HepG2 (cell line): ENCODE measurements around the gene HDAC4. TPM values are rescaled to one million over a fixed set of nuclear protein-coding genes. Genes with fewer than 3 reads are reported as not detected.

ENCODE experiments used
- HDAC1 ChIP-seq: sonication (generic); formaldehyde crosslinking; IDR thresholded peaks from 2 replicates; pipeline ENCODE4 v1.5.1; 2020; ENCODE audit warnings: mild to moderate bottlenecking, missing genetic modification reagents
- MEIS2 ChIP-seq: sonication (generic); formaldehyde crosslinking; IDR thresholded peaks from 2 replicates; pipeline ENCODE4 v1.9.0; 2021; ENCODE audit warnings: mild to moderate bottlenecking, missing genetic modification reagents
- RARA ChIP-seq: IDR thresholded peaks from 2 replicates; pipeline ENCODE4 v1.6.1; 2016; ENCODE audit warnings: missing genetic modification reagents, missing compliant biosample characterization
- SIX4 ChIP-seq: sonication (generic); formaldehyde crosslinking; IDR thresholded peaks from 2 replicates; pipeline ENCODE4 v1.4.0; 2020; ENCODE audit warnings: missing genetic modification reagents
- TEAD3 ChIP-seq: optimal IDR thresholded peaks from 2 replicates; pipeline ENCODE3; 2016; ENCODE audit warnings: borderline replicate concordance
- ZNF292 ChIP-seq: sonication (generic); formaldehyde crosslinking; IDR thresholded peaks from 2 replicates; pipeline ENCODE4 v1.8.1; 2022; ENCODE audit warnings: mild to moderate bottlenecking, low read depth, missing genetic modification reagents, borderline replicate concordance
- ZNF609 ChIP-seq: sonication (generic); formaldehyde crosslinking; IDR thresholded peaks from 2 replicates; pipeline ENCODE4 v1.4.0; 2020; ENCODE audit warnings: mild to moderate bottlenecking, missing genetic modification reagents, borderline replicate concordance
- ZNF772 ChIP-seq: sonication (generic); formaldehyde crosslinking; IDR thresholded peaks from 2 replicates; pipeline ENCODE4 v1.5.0; 2020; ENCODE audit warnings: mild to moderate bottlenecking, missing genetic modification reagents
- polyA plus RNA-seq, 8 experiments: library from polyadenylated mRNA; depleted of rRNA in 3 of 8; stranded (reverse) in 7 of 8; unstranded in 1 of 8; fragments of >200 nt; fragmentation: Illumina TruSeq in 4 of 8; extraction: Trizol in 4 of 8; gene quantifications; 2 replicates each; pipeline versions ENCODE4 v1.2.1 to v1.2.3, GENCODE V29; 2011 to 2016; ENCODE audit warnings: low read depth in 4 of 8, missing spikeins in 1 of 8, mixed read lengths in 1 of 8; ENCODE audit not compliant: insufficient read depth in 1 of 8
- total RNA-seq, 5 experiments: library from RNA; depleted of rRNA; stranded (reverse); fragments of >200 nt; fragmentation: Illumina TruSeq; extraction: Trizol; gene quantifications; 2 replicates each; pipeline ENCODE4 v1.2.3, GENCODE V29; 2016; ENCODE audit warnings: low read depth in 1 of 5
- TF ChIP-seq, protein P1 (sequence below): sonication (generic); formaldehyde crosslinking; IDR thresholded peaks from 2 replicates; pipeline ENCODE4 v1.8.1; 2023; ENCODE audit warnings: missing genetic modification reagents, mild to moderate bottlenecking, borderline replicate concordance
- TF ChIP-seq, protein P2 (sequence below): sonication (generic); formaldehyde crosslinking; IDR thresholded peaks from 2 replicates; pipeline ENCODE4 v1.5.0; 2020; ENCODE audit warnings: mild to moderate bottlenecking, missing genetic modification reagents, borderline replicate concordance
- TF ChIP-seq, protein P3 (sequence below): sonication (generic); formaldehyde crosslinking; conservative IDR thresholded peaks from 2 replicates; pipeline ENCODE4 v1.4.0; 2020; ENCODE audit warnings: mild to moderate bottlenecking, missing genetic modification reagents, moderate library complexity

The HDAC4 gene
- total and polyA plus RNA-seq, 2 of the 13 experiments (the other 11 are each of a cell fraction or from before 2014, with no cell fraction given): 10.1 to 11.5 TPM

DNA sequence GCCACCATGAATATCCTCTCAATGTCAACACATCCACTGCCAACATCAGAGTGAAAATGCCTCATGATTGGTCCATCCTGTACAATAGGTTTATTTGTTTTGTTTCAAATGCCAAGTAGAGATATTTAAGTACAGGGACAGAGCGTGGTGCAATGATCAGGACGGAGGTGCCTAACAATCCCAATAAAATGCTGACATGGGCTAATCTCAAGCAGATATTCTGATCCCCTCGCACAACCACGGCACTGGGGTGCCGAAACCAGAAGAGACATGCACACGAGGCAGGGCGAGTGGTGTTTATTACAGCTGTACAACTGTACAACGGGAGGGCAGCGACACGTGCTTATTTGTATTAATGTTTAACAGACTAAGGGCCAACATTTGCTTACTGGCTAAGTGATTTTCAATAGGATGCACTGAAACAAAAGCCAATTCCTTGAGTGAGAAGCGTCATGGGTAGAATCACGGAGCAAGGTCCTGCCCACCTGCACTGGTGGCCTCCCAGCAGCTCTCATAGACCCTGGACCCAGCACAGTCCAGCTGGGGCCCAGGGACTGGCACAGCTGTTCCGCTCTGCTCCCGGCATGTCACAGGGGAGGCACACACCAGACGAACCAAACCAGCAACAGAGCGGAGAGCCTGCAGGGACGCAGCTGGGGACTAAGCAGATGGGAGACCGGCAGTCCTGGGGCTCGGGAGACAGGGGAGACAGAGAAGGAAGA, 101.4 kb downstream of the HDAC4 start (continued):
- TF ChIP-seq SIX4 (CRISPR knock-in tag): 0 out of 2 replicates have a peak, but pooled peaks have one; percentile 15
- TF ChIP-seq ZNF772 (CRISPR knock-in tag): peak; percentile 80
- TF ChIP-seq HDAC1: peak; percentile 83; the same call in 1 of the 2 replicates
- TF ChIP-seq ZNF292 (CRISPR knock-in tag): peak; percentile 96
- TF ChIP-seq TEAD3 (CRISPR knock-in tag): peak; percentile 48
- TF ChIP-seq RARA (CRISPR knock-in tag): peak; percentile 60
- TF ChIP-seq, protein P1, sequence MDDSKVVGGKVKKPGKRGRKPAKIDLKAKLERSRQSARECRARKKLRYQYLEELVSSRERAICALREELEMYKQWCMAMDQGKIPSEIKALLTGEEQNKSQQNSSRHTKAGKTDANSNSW (CRISPR knock-in tag): no peak
- TF ChIP-seq, protein P2, sequence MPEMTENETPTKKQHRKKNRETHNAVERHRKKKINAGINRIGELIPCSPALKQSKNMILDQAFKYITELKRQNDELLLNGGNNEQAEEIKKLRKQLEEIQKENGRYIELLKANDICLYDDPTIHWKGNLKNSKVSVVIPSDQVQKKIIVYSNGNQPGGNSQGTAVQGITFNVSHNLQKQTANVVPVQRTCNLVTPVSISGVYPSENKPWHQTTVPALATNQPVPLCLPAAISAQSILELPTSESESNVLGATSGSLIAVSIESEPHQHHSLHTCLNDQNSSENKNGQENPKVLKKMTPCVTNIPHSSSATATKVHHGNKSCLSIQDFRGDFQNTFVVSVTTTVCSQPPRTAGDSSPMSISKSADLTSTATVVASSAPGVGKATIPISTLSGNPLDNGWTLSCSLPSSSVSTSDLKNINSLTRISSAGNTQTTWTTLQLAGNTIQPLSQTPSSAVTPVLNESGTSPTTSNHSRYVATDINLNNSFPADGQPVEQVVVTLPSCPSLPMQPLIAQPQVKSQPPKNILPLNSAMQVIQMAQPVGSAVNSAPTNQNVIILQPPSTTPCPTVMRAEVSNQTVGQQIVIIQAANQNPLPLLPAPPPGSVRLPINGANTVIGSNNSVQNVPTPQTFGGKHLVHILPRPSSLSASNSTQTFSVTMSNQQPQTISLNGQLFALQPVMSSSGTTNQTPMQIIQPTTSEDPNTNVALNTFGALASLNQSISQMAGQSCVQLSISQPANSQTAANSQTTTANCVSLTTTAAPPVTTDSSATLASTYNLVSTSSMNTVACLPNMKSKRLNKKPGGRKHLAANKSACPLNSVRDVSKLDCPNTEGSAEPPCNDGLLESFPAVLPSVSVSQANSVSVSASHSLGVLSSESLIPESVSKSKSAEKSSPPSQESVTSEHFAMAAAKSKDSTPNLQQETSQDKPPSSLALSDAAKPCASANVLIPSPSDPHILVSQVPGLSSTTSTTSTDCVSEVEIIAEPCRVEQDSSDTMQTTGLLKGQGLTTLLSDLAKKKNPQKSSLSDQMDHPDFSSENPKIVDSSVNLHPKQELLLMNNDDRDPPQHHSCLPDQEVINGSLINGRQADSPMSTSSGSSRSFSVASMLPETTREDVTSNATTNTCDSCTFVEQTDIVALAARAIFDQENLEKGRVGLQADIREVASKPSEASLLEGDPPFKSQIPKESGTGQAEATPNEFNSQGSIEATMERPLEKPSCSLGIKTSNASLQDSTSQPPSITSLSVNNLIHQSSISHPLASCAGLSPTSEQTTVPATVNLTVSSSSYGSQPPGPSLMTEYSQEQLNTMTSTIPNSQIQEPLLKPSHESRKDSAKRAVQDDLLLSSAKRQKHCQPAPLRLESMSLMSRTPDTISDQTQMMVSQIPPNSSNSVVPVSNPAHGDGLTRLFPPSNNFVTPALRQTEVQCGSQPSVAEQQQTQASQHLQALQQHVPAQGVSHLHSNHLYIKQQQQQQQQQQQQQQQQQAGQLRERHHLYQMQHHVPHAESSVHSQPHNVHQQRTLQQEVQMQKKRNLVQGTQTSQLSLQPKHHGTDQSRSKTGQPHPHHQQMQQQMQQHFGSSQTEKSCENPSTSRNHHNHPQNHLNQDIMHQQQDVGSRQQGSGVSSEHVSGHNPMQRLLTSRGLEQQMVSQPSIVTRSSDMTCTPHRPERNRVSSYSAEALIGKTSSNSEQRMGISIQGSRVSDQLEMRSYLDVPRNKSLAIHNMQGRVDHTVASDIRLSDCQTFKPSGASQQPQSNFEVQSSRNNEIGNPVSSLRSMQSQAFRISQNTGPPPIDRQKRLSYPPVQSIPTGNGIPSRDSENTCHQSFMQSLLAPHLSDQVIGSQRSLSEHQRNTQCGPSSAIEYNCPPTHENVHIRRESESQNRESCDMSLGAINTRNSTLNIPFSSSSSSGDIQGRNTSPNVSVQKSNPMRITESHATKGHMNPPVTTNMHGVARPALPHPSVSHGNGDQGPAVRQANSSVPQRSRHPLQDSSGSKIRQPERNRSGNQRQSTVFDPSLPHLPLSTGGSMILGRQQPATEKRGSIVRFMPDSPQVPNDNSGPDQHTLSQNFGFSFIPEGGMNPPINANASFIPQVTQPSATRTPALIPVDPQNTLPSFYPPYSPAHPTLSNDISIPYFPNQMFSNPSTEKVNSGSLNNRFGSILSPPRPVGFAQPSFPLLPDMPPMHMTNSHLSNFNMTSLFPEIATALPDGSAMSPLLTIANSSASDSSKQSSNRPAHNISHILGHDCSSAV (CRISPR knock-in tag): no peak
- TF ChIP-seq ZNF609 (CRISPR knock-in tag): peak; percentile 73
- peak; percentile 19; the same call in 1 of the 2 replicates for TF ChIP-seq MEIS2 (CRISPR knock-in tag)
- TF ChIP-seq, protein P3, sequence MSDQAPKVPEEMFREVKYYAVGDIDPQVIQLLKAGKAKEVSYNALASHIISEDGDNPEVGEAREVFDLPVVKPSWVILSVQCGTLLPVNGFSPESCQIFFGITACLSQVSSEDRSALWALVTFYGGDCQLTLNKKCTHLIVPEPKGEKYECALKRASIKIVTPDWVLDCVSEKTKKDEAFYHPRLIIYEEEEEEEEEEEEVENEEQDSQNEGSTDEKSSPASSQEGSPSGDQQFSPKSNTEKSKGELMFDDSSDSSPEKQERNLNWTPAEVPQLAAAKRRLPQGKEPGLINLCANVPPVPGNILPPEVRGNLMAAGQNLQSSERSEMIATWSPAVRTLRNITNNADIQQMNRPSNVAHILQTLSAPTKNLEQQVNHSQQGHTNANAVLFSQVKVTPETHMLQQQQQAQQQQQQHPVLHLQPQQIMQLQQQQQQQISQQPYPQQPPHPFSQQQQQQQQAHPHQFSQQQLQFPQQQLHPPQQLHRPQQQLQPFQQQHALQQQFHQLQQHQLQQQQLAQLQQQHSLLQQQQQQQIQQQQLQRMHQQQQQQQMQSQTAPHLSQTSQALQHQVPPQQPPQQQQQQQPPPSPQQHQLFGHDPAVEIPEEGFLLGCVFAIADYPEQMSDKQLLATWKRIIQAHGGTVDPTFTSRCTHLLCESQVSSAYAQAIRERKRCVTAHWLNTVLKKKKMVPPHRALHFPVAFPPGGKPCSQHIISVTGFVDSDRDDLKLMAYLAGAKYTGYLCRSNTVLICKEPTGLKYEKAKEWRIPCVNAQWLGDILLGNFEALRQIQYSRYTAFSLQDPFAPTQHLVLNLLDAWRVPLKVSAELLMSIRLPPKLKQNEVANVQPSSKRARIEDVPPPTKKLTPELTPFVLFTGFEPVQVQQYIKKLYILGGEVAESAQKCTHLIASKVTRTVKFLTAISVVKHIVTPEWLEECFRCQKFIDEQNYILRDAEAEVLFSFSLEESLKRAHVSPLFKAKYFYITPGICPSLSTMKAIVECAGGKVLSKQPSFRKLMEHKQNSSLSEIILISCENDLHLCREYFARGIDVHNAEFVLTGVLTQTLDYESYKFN (CRISPR knock-in tag): peak; percentile 73
